ENCODE measurements around the gene VWF. TPM values are rescaled to one million over a fixed set of nuclear protein-coding genes. Genes with fewer than 3 reads are reported as not detected.

The VWF gene
- total and polyA plus RNA-seq, 2 of the 4 experiments (the other 2 are of a cell fraction), result under 0.01 to 0.09 TPM

- H4K91ac ChIP-seq (ENCODE audit: insufficient read depth, low read depth, low read length), result peak overlapping the region; percentile 26; the same call in 1 of the 2 replicates
- H3K18ac ChIP-seq (ENCODE audit: low read depth, low read length), result no peak overlapping the region
- POLR2A ChIA-PET (ENCODE audit: unreplicated experiment), result no interaction called here
- H3K23ac ChIP-seq (ENCODE audit: low read depth, low read length), result no peak overlapping the region
- H3K79me1 ChIP-seq (ENCODE audit: low read depth in 1 of 2, low read length in 2 of 2), result no peaks in the 10 kb centered on the region
- no peaks in the 10 kb centered on the region for H4K20me1 ChIP-seq (ENCODE audit: insufficient read depth, low read length)
- H2BK15ac ChIP-seq (ENCODE audit: low read depth, low read length), result peak overlapping the region; percentile 83; the same call in 1 of the 3 replicates
- TF ChIP-seq MAZ (IDR thresholded peaks at IDR 0.05; ENCODE audit: borderline replicate concordance, low read depth, low read length), result no peak
- no peak for TF ChIP-seq NFE2L2 (IDR thresholded peaks at IDR 0.05; ENCODE audit: low read depth, low read length)
- no peak for TF ChIP-seq ELK1 (IDR thresholded peaks at IDR 0.05; ENCODE audit: borderline replicate concordance, low read depth, low read length)
- no peak for TF ChIP-seq USF2 (IDR thresholded peaks at IDR 0.05; ENCODE audit: low read depth, low read length)
- no peak for TF ChIP-seq BHLHE40 (IDR thresholded peaks at IDR 0.05; ENCODE audit: low read depth, low read length)
- TF ChIP-seq SMC3 (IDR thresholded peaks at IDR 0.05; ENCODE audit: low read depth, low read length), result no peak
- no peak for TF ChIP-seq CEBPB (IDR thresholded peaks at IDR 0.05; ENCODE audit: low read depth, low read length)
- no peak for TF ChIP-seq MXI1 (IDR thresholded peaks at IDR 0.05; ENCODE audit: borderline replicate concordance, low read depth, low read length)
- no peak for TF ChIP-seq RCOR1 (IDR thresholded peaks at IDR 0.05; ENCODE audit: insufficient replicate concordance, low read length)
- TF ChIP-seq RFX5 (IDR thresholded peaks at IDR 0.05; ENCODE audit: low read depth, low read length), result no peak
- TF ChIP-seq CTCF (conservative IDR thresholded peaks at IDR 0.05; ENCODE audit: low read depth, low read length), result no peak
- no peak for TF ChIP-seq POLR2A (IDR thresholded peaks at IDR 0.05; ENCODE audit: low read depth, low read length)
- TF ChIP-seq CHD1 (IDR thresholded peaks at IDR 0.05; ENCODE audit: low read depth, low read length), result no peak
- no peak for TF ChIP-seq RAD21 (IDR thresholded peaks at IDR 0.05; ENCODE audit: low read length)
- no peak for TF ChIP-seq MAFK (IDR thresholded peaks at IDR 0.05; ENCODE audit: low read depth, low read length)
- in situ Hi-C loops (cut with MboI; ENCODE audit: low sequenced_read_pairs), result no loop called here
- no peak overlapping the region for H2BK20ac ChIP-seq (ENCODE audit: low read depth, low read length)
- H3K4me1 ChIP-seq (ENCODE audit: control insufficient read depth, insufficient read depth, low read length), result peaks cover 10% of the 10 kb centered on the region
- no peak for DNase-seq
- no peak overlapping the region for H2AK9ac ChIP-seq (replicated peaks; ENCODE audit: low read depth, low read length, poor library complexity)
- H3K9me1 ChIP-seq (ENCODE audit: insufficient read depth, low read length), result peaks cover 6% of the 10 kb centered on the region
- intact Hi-C loops (cut with micrococcal nuclease), result no loop called here
- no peak overlapping the region for H2BK5ac ChIP-seq (ENCODE audit: low read depth, low read length, poor library complexity, severe bottlenecking)
- peak overlapping the region; percentile 63 for H2AFZ ChIP-seq (replicated peaks; ENCODE audit: low read length, poor library complexity)
- H3K27me3 ChIP-seq (ENCODE audit: control insufficient read depth, insufficient read depth, low read length), result no peaks in the 10 kb centered on the region
- no peak overlapping the region for H3K4me2 ChIP-seq (ENCODE audit: low read depth, low read length)
- CTCF ChIA-PET, result interaction anchor here (0.6 to 0.7 kb wide), 3 partner anchors 22 to 87 kb away, joined by 3 read pairs; no protein-coding TSS in a partner anchor
- H3K4me3 ChIP-seq (ENCODE audit: insufficient read depth, low read depth, low read length), result no peak overlapping the region
- H3K9me3 ChIP-seq (ENCODE audit: control insufficient read depth, insufficient read depth, low read length), result no peaks in the 10 kb centered on the region
- H2AK5ac ChIP-seq (ENCODE audit: low read depth, low read length), result peak overlapping the region; percentile 39; the same call in 1 of the 2 replicates
- H3K9ac ChIP-seq (ENCODE audit: low read depth, low read length), result no peak overlapping the region
- no peak overlapping the region for H3K27ac ChIP-seq (ENCODE audit: insufficient read depth, low read length)
- H3K56ac ChIP-seq (ENCODE audit: extremely low read depth, insufficient read depth, low read length), result no peak overlapping the region
- no peak overlapping the region for H3K4ac ChIP-seq (ENCODE audit: low read depth, low read length)
- no peak for ATAC-seq (ENCODE audit: low read depth)
- no peak overlapping the region for H4K8ac ChIP-seq (ENCODE audit: low read depth in 2 of 2, low read length in 2 of 2)
- no peak overlapping the region for H2BK120ac ChIP-seq (ENCODE audit: low read depth, low read length)
- H3K36me3 ChIP-seq (ENCODE audit: control insufficient read depth, insufficient read depth, low read length), result no peaks in the 10 kb centered on the region
- no peak overlapping the region; the same call in 1 of the 2 replicates for H3K14ac ChIP-seq (replicated peaks; ENCODE audit: low read depth, low read length)
- WGBS, 2 experiments (ENCODE audit: extremely low coverage in 2 of 2, insufficient read length in 1 of 2), result 88% methylated on average over 13 of the region's 15 CpGs; no CpG with 5 or more reads in 1 of the 2 experiments
- no TSS peak for BruUV-seq (replicated peaks)
- dilution Hi-C loops (cut with HindIII; ENCODE audit: low sequenced_read_pairs, unreplicated experiment), result no loop called here
- no peak overlapping the region for H4K5ac ChIP-seq (ENCODE audit: low read depth, low read length)
These were observed 30.4 kb upstream of the VWF start for GRCh38 chr12:6154730-6155459.

Data from IMR-90 (cell line).